DMS114 treated with DMSO at 0.1 percent for 48 hours (cell line): ENCODE results near the gene EPB41L2.
"Not testable (repeated sequence)": the region's sequence is repeated elsewhere in the genome, so short reads cannot be mapped to it uniquely, and the experiment has no call there.

Experiments used
- DNase-seq: peaks from one replicate; lab custom pipeline; 2025; ENCODE audit not compliant: unreplicated experiment; lab: John Stamatoyannopoulos, UW

The EPB41L2 gene

DNA sequence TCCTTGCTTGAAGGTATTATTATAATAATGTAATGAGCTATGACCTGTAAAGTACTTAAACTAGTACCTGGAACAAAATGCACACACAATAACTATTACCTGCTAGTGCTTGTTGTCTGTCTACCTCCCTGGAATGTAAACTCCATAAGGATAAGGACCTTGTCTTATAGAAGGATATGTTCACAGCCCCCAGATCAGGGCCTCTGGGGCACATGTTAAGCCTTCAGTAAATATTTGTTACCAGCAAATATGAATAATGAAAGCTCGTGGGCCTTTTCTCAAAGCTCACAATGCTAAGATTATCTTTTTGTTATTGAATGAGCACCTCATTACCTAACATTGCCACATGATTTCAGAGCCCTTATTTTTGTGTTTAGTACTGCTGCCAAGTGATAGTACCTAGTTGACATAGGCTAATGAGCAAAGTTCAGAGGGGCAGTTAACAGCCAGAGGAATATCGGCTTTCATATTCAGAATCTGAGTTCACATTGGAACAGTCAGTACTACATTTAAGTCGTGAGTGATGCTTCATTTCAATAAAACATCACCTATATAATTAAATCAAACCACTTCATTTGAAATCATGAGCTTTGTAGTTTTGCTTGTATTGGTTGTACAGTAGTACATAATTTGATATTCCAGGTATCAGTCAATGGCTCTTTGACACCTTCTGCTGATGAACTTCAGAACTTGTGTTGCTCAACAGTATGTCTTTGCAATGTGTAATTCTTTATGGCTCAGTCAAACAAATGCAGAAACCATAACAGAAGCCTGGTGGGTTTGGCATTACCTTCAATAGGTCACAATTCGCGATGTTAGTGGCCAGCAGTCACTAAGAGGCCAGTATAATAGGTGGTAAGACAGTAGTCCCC, 247.6 kb downstream of the EPB41L2 start:
- DNase-seq, result no peak

DNA sequence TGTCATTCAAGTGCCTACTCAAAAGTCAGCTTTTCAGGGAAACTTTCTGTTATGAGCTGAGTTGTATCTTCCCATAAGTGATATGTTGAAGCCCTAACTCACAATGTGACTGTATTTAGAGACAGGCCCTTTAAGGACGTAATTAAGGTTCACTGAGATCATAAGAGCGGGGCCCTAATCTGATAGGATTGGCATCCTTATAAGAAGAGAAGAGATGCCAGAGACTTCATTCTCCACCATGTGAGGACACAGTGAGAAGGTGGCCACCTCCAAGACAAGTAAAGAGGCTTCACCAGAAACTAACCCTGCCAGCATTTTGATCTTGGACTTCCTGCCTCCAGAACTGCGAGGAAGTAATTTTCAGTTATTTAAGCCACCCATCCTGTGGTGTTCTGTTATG, 248.5 kb downstream of the EPB41L2 start:
- DNase-seq, result no peak

DNA sequence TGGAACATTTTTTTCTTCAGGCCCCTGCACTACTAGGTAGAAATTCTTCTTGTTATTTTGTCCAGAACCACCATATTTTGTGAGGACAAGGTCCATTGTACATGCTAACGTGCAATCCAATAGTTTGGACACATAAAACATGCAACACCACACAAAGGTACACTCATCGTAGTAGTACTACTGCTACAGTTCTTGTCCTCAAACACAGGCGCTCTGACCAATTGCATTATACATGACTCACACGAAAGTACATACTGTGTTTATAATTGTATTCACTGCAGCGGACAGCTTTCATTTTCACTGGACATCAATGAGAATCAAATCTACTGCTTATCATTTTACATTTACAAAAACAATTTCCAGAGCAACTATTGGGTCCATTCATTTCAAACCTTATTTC, 251.1 kb downstream of the EPB41L2 start:
- DNase-seq, result no peak

- no peak for DNase-seq
These were observed 252.6 kb downstream of the EPB41L2 start for GRCh38 chr6:130810307-130811030.

DNA sequence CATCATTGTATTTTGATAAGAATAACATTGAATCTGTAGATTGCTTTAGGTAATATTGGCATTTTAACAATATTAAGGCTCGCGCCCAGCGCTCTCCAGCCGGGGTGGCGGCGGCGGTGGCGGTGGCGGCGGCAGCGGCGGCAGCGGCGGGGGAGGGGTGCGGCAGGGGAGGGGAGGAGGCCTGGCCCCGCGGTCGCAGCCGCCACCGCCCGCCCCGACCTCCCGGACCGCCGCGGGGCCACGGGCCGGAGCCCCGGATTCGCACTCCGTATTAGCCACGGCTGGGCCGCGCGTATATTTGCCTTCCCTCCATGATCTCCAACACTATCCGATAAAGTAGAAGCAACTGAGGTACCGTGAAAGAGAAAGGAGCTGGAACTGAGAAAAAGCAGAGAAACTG, 261.7 kb downstream of the EPB41L2 start:
- DNase-seq, result not testable (repeated sequence)

- DNase-seq, result no peak
These were observed 266.0 kb downstream of the EPB41L2 start for GRCh38 chr6:130797061-130797460.

- no peak for DNase-seq
These were observed 266.6 kb downstream of the EPB41L2 start for GRCh38 chr6:130796313-130796905.

- DNase-seq, result no peak
These were observed 268.3 kb downstream of the EPB41L2 start for GRCh38 chr6:130794738-130795137.

DNA sequence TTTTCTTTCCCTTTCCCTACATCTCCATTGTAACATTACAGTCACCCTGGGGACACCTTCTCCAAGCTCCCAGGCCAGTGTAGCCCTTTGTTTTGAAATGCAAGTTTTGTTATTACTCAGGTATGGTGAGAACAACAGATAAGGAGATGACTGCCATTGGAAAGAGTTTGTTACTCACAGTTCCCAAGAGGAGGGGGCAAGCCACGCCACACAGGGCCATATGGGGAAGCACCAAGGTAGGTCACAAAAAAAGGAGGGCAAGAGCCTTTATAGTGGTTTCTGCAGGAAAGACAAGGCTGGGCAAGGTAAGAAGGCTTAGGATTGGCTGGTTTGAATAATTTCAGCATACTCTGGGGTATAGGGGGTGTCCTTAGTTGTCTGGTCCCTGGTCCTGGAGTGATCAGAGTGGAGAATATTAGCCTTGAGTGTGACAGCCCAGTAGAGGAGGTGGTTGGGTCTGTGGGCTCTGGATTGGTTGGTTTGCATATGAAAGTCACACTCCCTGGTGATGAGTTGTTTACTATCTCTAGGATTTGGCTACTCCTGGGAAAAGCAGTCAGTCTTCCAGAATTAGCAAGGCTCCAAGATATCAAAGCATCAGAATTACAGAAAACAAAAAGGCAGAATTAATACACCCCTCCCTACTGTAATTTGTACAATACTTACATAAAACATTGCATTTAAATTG, 268.9 kb downstream of the EPB41L2 start:
- no peak for DNase-seq
